ENCODE data around the gene DTX3L. TPM values are rescaled to one million over a fixed set of nuclear protein-coding genes. Genes with fewer than 3 reads are reported as not detected.

DTX3L gene
- 1.8 TPM for polyA plus RNA-seq (2013, experiment 1 of 4)
- polyA plus RNA-seq (2013, experiment 2 of 4): 2.0 TPM
- polyA plus RNA-seq (2013, experiment 3 of 4): 1.8 TPM
- 1.5 TPM for polyA plus RNA-seq (2013, experiment 4 of 4)

- Histone ChIP-seq H3K27ac (ENCODE audit: insufficient read depth, low read depth, low read length, poor library complexity, severe bottlenecking) (no peak within 1 kb of the TSS), H3K4me1 (ENCODE audit: control insufficient read depth, insufficient read depth, low read length) (peaks cover 5% of the 10 kb centered on the region), H3K4me3 (ENCODE audit: insufficient read depth, low read depth, low read length) (peak within 1 kb of the TSS; percentile 59), H3K9me3 (ENCODE audit: control insufficient read depth, low read length) (no peaks in the 10 kb centered on the region), H3K27me3 (ENCODE audit: control insufficient read depth, insufficient read depth, low read length, poor library complexity, severe bottlenecking) (peaks cover 18% of the 10 kb centered on the region), H3K36me3 (ENCODE audit: control insufficient read depth, insufficient read depth, low read length) (no peaks in the 10 kb centered on the region)
- WGBS, 2 experiments: 2% methylated on average over 56 of the region's 56 CpGs
These were observed at the start of gene DTX3L, which contains the start of gene PARP9 for GRCh38 chr3:122564155-122564912. Gene DTX3L, plus strand, starts transcription at chr3:122564338. Its CDS starts 89 bp downstream, at chr3:122564427. Gene PARP9, minus strand, starts transcription at chr3:122564300. Its CDS starts 4,680 bp downstream, at chr3:122559620.

GRCh38 chr3:122515020-122515468 is 49.1 kb upstream of the DTX3L start:
- peak overlapping the region; percentile 97 for H3K27ac ChIP-seq (ENCODE audit: insufficient read depth, low read depth, low read length, poor library complexity, severe bottlenecking)
- H3K4me3 ChIP-seq (ENCODE audit: insufficient read depth, low read depth, low read length): peak overlapping the region; percentile 83
- H3K27me3 ChIP-seq (ENCODE audit: control insufficient read depth, insufficient read depth, low read length, poor library complexity, severe bottlenecking): no peaks in the 10 kb centered on the region
- no peaks in the 10 kb centered on the region for H3K9me3 ChIP-seq (ENCODE audit: control insufficient read depth, low read length)
- WGBS, 2 experiments: 52% methylated on average over 19 of the region's 19 CpGs
- H3K4me1 ChIP-seq (ENCODE audit: control insufficient read depth, insufficient read depth, low read length): peaks cover 7% of the 10 kb centered on the region
- H3K36me3 ChIP-seq (ENCODE audit: control insufficient read depth, insufficient read depth, low read length): no peaks in the 10 kb centered on the region

GRCh38 chr3:122515870-122516269 is 48.3 kb upstream of the DTX3L start:
- WGBS, 2 experiments: 92 to 96% methylated on average over 3 of the region's 3 CpGs
- Histone ChIP-seq H3K27ac (ENCODE audit: insufficient read depth, low read depth, low read length, poor library complexity, severe bottlenecking) (no peak overlapping the region), H3K4me1 (ENCODE audit: control insufficient read depth, insufficient read depth, low read length) (peaks cover 7% of the 10 kb centered on the region), H3K36me3 (ENCODE audit: control insufficient read depth, insufficient read depth, low read length) (no peaks in the 10 kb centered on the region), H3K9me3 (ENCODE audit: control insufficient read depth, low read length) (no peaks in the 10 kb centered on the region), H3K4me3 (ENCODE audit: insufficient read depth, low read depth, low read length) (no peak overlapping the region), H3K27me3 (ENCODE audit: control insufficient read depth, insufficient read depth, low read length, poor library complexity, severe bottlenecking) (no peaks in the 10 kb centered on the region)

GRCh38 chr3:122516846-122517360 is 47.2 kb upstream of the DTX3L start:
- Histone ChIP-seq H3K4me1 (ENCODE audit: control insufficient read depth, insufficient read depth, low read length) (peaks cover 4% of the 10 kb centered on the region), H3K27ac (ENCODE audit: insufficient read depth, low read depth, low read length, poor library complexity, severe bottlenecking) (no peak overlapping the region), H3K27me3 (ENCODE audit: control insufficient read depth, insufficient read depth, low read length, poor library complexity, severe bottlenecking) (no peaks in the 10 kb centered on the region), H3K9me3 (ENCODE audit: control insufficient read depth, low read length) (no peaks in the 10 kb centered on the region), H3K36me3 (ENCODE audit: control insufficient read depth, insufficient read depth, low read length) (no peaks in the 10 kb centered on the region), H3K4me3 (ENCODE audit: insufficient read depth, low read depth, low read length) (no peak overlapping the region)
- 87 to 94% methylated on average over 6 of the region's 6 CpGs for WGBS, 2 experiments

- Histone ChIP-seq H3K4me3 (ENCODE audit: insufficient read depth, low read depth, low read length) (no peak overlapping the region), H3K4me1 (ENCODE audit: control insufficient read depth, insufficient read depth, low read length) (no peaks in the 10 kb centered on the region), H3K9me3 (ENCODE audit: control insufficient read depth, low read length) (no peaks in the 10 kb centered on the region), H3K27me3 (ENCODE audit: control insufficient read depth, insufficient read depth, low read length, poor library complexity, severe bottlenecking) (no peaks in the 10 kb centered on the region), H3K27ac (ENCODE audit: insufficient read depth, low read depth, low read length, poor library complexity, severe bottlenecking) (no peak overlapping the region), H3K36me3 (ENCODE audit: control insufficient read depth, insufficient read depth, low read length) (no peaks in the 10 kb centered on the region)
These were observed 44.4 kb upstream of the DTX3L start for GRCh38 chr3:122519693-122520092.

- Histone ChIP-seq H3K4me3 (ENCODE audit: insufficient read depth, low read depth, low read length) (no peak overlapping the region), H3K27ac (ENCODE audit: insufficient read depth, low read depth, low read length, poor library complexity, severe bottlenecking) (no peak overlapping the region), H3K9me3 (ENCODE audit: control insufficient read depth, low read length) (no peaks in the 10 kb centered on the region), H3K4me1 (ENCODE audit: control insufficient read depth, insufficient read depth, low read length) (no peaks in the 10 kb centered on the region), H3K27me3 (ENCODE audit: control insufficient read depth, insufficient read depth, low read length, poor library complexity, severe bottlenecking) (no peaks in the 10 kb centered on the region), H3K36me3 (ENCODE audit: control insufficient read depth, insufficient read depth, low read length) (no peaks in the 10 kb centered on the region)
- 88 to 89% methylated on average over 4 of the region's 4 CpGs for WGBS, 2 experiments
These were observed 43.3 kb upstream of the DTX3L start for GRCh38 chr3:122520861-122521260.

- Histone ChIP-seq H3K27me3 (ENCODE audit: control insufficient read depth, insufficient read depth, low read length, poor library complexity, severe bottlenecking) (no peaks in the 10 kb centered on the region), H3K36me3 (ENCODE audit: control insufficient read depth, insufficient read depth, low read length) (no peaks in the 10 kb centered on the region), H3K27ac (ENCODE audit: insufficient read depth, low read depth, low read length, poor library complexity, severe bottlenecking) (no peak overlapping the region), H3K4me1 (ENCODE audit: control insufficient read depth, insufficient read depth, low read length) (no peaks in the 10 kb centered on the region), H3K9me3 (ENCODE audit: control insufficient read depth, low read length) (no peaks in the 10 kb centered on the region), H3K4me3 (ENCODE audit: insufficient read depth, low read depth, low read length) (no peak overlapping the region)
- WGBS, 2 experiments: 89 to 92% methylated on average over 10 to 11 of the region's 11 CpGs
These were observed 40.8 kb upstream of the DTX3L start for GRCh38 chr3:122523317-122523716.

- 90 to 96% methylated on average over 2 of the region's 2 CpGs for WGBS, 2 experiments
- no peak overlapping the region for H3K27ac ChIP-seq (ENCODE audit: insufficient read depth, low read depth, low read length, poor library complexity, severe bottlenecking)
- H3K36me3 ChIP-seq (ENCODE audit: control insufficient read depth, insufficient read depth, low read length): no peaks in the 10 kb centered on the region
These were observed 34.0 kb upstream of the DTX3L start for GRCh38 chr3:122530164-122530563.

GRCh38 chr3:122533480-122533879 is 30.7 kb upstream of the DTX3L start:
- no peak overlapping the region for H3K4me3 ChIP-seq (ENCODE audit: insufficient read depth, low read depth, low read length)
- H3K27me3 ChIP-seq (ENCODE audit: control insufficient read depth, insufficient read depth, low read length, poor library complexity, severe bottlenecking): no peaks in the 10 kb centered on the region
- H3K9me3 ChIP-seq (ENCODE audit: control insufficient read depth, low read length): no peaks in the 10 kb centered on the region
- no peaks in the 10 kb centered on the region for H3K36me3 ChIP-seq (ENCODE audit: control insufficient read depth, insufficient read depth, low read length)
- 88 to 100% methylated on average over 2 of the region's 2 CpGs for WGBS, 2 experiments
- no peaks in the 10 kb centered on the region for H3K4me1 ChIP-seq (ENCODE audit: control insufficient read depth, insufficient read depth, low read length)
- no peak overlapping the region for H3K27ac ChIP-seq (ENCODE audit: insufficient read depth, low read depth, low read length, poor library complexity, severe bottlenecking)

More at GRCh38 chr3:122530164-122530563, 34.0 kb upstream of the DTX3L start:
- Histone ChIP-seq H3K4me1 (ENCODE audit: control insufficient read depth, insufficient read depth, low read length) (no peaks in the 10 kb centered on the region), H3K9me3 (ENCODE audit: control insufficient read depth, low read length) (no peaks in the 10 kb centered on the region), H3K27me3 (ENCODE audit: control insufficient read depth, insufficient read depth, low read length, poor library complexity, severe bottlenecking) (no peaks in the 10 kb centered on the region), H3K4me3 (ENCODE audit: insufficient read depth, low read depth, low read length) (no peak overlapping the region)

GRCh38 chr3:122533931-122534334 is 30.2 kb upstream of the DTX3L start:
- Histone ChIP-seq H3K4me3 (ENCODE audit: insufficient read depth, low read depth, low read length) (no peak overlapping the region), H3K27me3 (ENCODE audit: control insufficient read depth, insufficient read depth, low read length, poor library complexity, severe bottlenecking) (no peaks in the 10 kb centered on the region), H3K36me3 (ENCODE audit: control insufficient read depth, insufficient read depth, low read length) (no peaks in the 10 kb centered on the region), H3K9me3 (ENCODE audit: control insufficient read depth, low read length) (no peaks in the 10 kb centered on the region), H3K27ac (ENCODE audit: insufficient read depth, low read depth, low read length, poor library complexity, severe bottlenecking) (no peak overlapping the region), H3K4me1 (ENCODE audit: control insufficient read depth, insufficient read depth, low read length) (no peaks in the 10 kb centered on the region)
- 85 to 91% methylated on average over 1 of the region's 1 CpG for WGBS, 2 experiments
